HepG2 (cell line): ENCODE measurements around the gene SPI1. TPM values are rescaled to one million over a fixed set of nuclear protein-coding genes. Genes with fewer than 3 reads are reported as not detected.

Experiments
- BCL6 ChIP-seq: IDR thresholded peaks from 2 replicates; pipeline ENCODE4 v1.6.1; 2016; ENCODE audit warnings: missing genetic modification reagents, missing compliant biosample characterization
- CREB3 ChIP-seq: sonication (generic); formaldehyde crosslinking; IDR thresholded peaks from 2 replicates; pipeline ENCODE4 v1.5.0; 2020; ENCODE audit warnings: missing genetic modification reagents
- FOSL1 ChIP-seq: sonication (generic); formaldehyde crosslinking; IDR thresholded peaks from 2 replicates; pipeline ENCODE4 v1.9.0; 2021; ENCODE audit warnings: missing genetic modification reagents, borderline replicate concordance
- FOSL2 ChIP-seq: sonication (generic); formaldehyde crosslinking; IDR thresholded peaks from 2 replicates; pipeline ENCODE4 v1.4.0; 2020; ENCODE audit warnings: missing genetic modification reagents
- FOXJ3 ChIP-seq: sonication (generic); formaldehyde crosslinking; IDR thresholded peaks from 2 replicates; pipeline ENCODE4 v1.4.0; 2020; ENCODE audit warnings: missing genetic modification reagents, mild to moderate bottlenecking, borderline replicate concordance
- HMG20A ChIP-seq: IDR thresholded peaks from 2 replicates; pipeline ENCODE4 v1.6.1; 2016; ENCODE audit warnings: borderline replicate concordance
- KDM5B ChIP-seq: sonication (generic); formaldehyde crosslinking; IDR thresholded peaks from 2 replicates; pipeline ENCODE4 v1.4.0; 2020; ENCODE audit warnings: missing genetic modification reagents, mild to moderate bottlenecking, borderline replicate concordance
- MIER2 ChIP-seq: IDR thresholded peaks from 2 replicates; pipeline ENCODE4 v1.6.1; 2016; ENCODE audit warnings: missing biosample characterization, missing genetic modification reagents
- NR2F1 ChIP-seq, 2 experiments: fragments of 450-650 bp in 1 of 2; formaldehyde crosslinking in 1 of 2; IDR thresholded peaks; 2 replicates each; pipeline versions ENCODE4 v1.5.0 to v1.6.1; 2016 to 2020; ENCODE audit warnings: mild to moderate bottlenecking in 1 of 2, missing compliant biosample characterization in 1 of 2, missing genetic modification reagents in 1 of 2, moderate library complexity in 1 of 2
- PHF20 ChIP-seq: sonication (generic); formaldehyde crosslinking; IDR thresholded peaks from 2 replicates; pipeline ENCODE4 v1.5.0; 2020; ENCODE audit warnings: mild to moderate bottlenecking, missing genetic modification reagents
- SKIL ChIP-seq: sonication (generic); formaldehyde crosslinking; IDR thresholded peaks from 2 replicates; pipeline ENCODE4 v1.8.0; 2022; ENCODE audit warnings: missing genetic modification reagents, mild to moderate bottlenecking, moderate library complexity, borderline replicate concordance
- SMARCC2 ChIP-seq: fragments of 450-650 bp; IDR thresholded peaks from 2 replicates; pipeline ENCODE4 v1.6.1; 2017; ENCODE audit warnings: antibody characterized with exemption, mild to moderate bottlenecking
- SNAPC2 ChIP-seq: sonication (generic); formaldehyde crosslinking; IDR thresholded peaks from 2 replicates; pipeline ENCODE4 v1.8.1; 2022; ENCODE audit warnings: mild to moderate bottlenecking, missing genetic modification reagents
- SPEN ChIP-seq: sonication (generic); formaldehyde crosslinking; IDR thresholded peaks from 2 replicates; pipeline ENCODE4 v1.5.1; 2020; ENCODE audit warnings: low read depth, mild to moderate bottlenecking, missing genetic modification reagents
- ZFP62 ChIP-seq: sonication (generic); formaldehyde crosslinking; IDR thresholded peaks from 2 replicates; pipeline ENCODE4 v1.4.0; 2020; ENCODE audit warnings: missing genetic modification reagents
- ZFP82 ChIP-seq: sonication (generic); formaldehyde crosslinking; IDR thresholded peaks from 2 replicates; pipeline ENCODE4 v1.5.1; 2020; ENCODE audit warnings: mild to moderate bottlenecking, missing genetic modification reagents, borderline replicate concordance
- ZMYM4 ChIP-seq: sonication (generic); formaldehyde crosslinking; IDR thresholded peaks from 2 replicates; pipeline ENCODE4 v1.8.1; 2023; ENCODE audit warnings: mild to moderate bottlenecking, missing genetic modification reagents
- ZNF335 ChIP-seq: sonication (generic); formaldehyde crosslinking; IDR thresholded peaks from 2 replicates; pipeline ENCODE4 v1.4.0; 2020; ENCODE audit warnings: missing genetic modification reagents
- ZNF33A ChIP-seq: sonication (generic); formaldehyde crosslinking; IDR thresholded peaks from 2 replicates; pipeline ENCODE4 v1.5.1; 2020; ENCODE audit warnings: missing genetic modification reagents, mild to moderate bottlenecking, moderate library complexity, borderline replicate concordance
- ZNF512B ChIP-seq: sonication (generic); formaldehyde crosslinking; IDR thresholded peaks from 2 replicates; pipeline ENCODE4 v1.5.1; 2020; ENCODE audit warnings: missing genetic modification reagents, mild to moderate bottlenecking, borderline replicate concordance
- ZNF770 ChIP-seq: sonication (generic); formaldehyde crosslinking; IDR thresholded peaks from 2 replicates; pipeline ENCODE4 v1.5.0; 2020; ENCODE audit warnings: mild to moderate bottlenecking, missing genetic modification reagents
- polyA plus RNA-seq, 8 experiments: library from polyadenylated mRNA; depleted of rRNA in 3 of 8; stranded (reverse) in 7 of 8; unstranded in 1 of 8; fragments of >200 nt; fragmentation: Illumina TruSeq in 4 of 8; extraction: Trizol in 4 of 8; gene quantifications; 2 replicates each; pipeline versions ENCODE4 v1.2.1 to v1.2.3, GENCODE V29; 2011 to 2016; ENCODE audit warnings: low read depth in 4 of 8, missing spikeins in 1 of 8, mixed read lengths in 1 of 8; ENCODE audit not compliant: insufficient read depth in 1 of 8
- total RNA-seq, 5 experiments: library from RNA; depleted of rRNA; stranded (reverse); fragments of >200 nt; fragmentation: Illumina TruSeq; extraction: Trizol; gene quantifications; 2 replicates each; pipeline ENCODE4 v1.2.3, GENCODE V29; 2016; ENCODE audit warnings: low read depth in 1 of 5

The SPI1 gene
- total and polyA plus RNA-seq, 2 of the 13 experiments (the other 11 are each of a cell fraction or from before 2014, with no cell fraction given): not detected

- TF ChIP-seq FOXJ3 (no peak), ZFP82 (CRISPR knock-in tag) (peak; percentile 95), KDM5B (CRISPR knock-in tag) (peak; percentile 33; the same call in 1 of the 2 replicates), FOSL2 (CRISPR knock-in tag) (peak; percentile 72), PHF20 (peak; percentile 100), NR2F1 (CRISPR knock-in tag; IDR thresholded peaks at IDR 0.05) (no peak), BCL6 (CRISPR knock-in tag) (peak; percentile 39; the same call in 1 of the 2 replicates), ZFP62 (no peak; the same call in 1 of the 2 replicates), ZNF33A (CRISPR knock-in tag) (0 out of 2 replicates have a peak, but pooled peaks have one; percentile 32), FOSL1 (no peak), SKIL (CRISPR knock-in tag) (peak; percentile 39; the same call in 1 of the 2 replicates), ZNF770 (CRISPR knock-in tag) (peak; percentile 77), ZNF335 (0 out of 2 replicates have a peak, but pooled peaks have one; percentile 16), ZMYM4 (CRISPR knock-in tag) (peak; percentile 89), SNAPC2 (no peak), HMG20A (CRISPR knock-in tag) (0 out of 2 replicates have a peak, but pooled peaks have one; percentile 7), SPEN (CRISPR knock-in tag) (peak; percentile 75), ZNF512B (no peak), CREB3 (CRISPR knock-in tag) (peak; percentile 66; the same call in 1 of the 2 replicates), MIER2 (CRISPR knock-in tag) (0 out of 2 replicates have a peak, but pooled peaks have one; percentile 37), SMARCC2 (no peak)
These were observed 29.6 kb upstream of the SPI1 start, which contains the start of gene SLC39A13 (continued) for GRCh38 chr11:47407746-47408590.
